ENCODE measurements around the gene CDH20. TPM values are rescaled to one million over a fixed set of nuclear protein-coding genes. Genes with fewer than 3 reads are reported as not detected.

The CDH20 gene
- total RNA-seq, 6 experiments from 2014 or later, result not detected

- H3K4me1 ChIP-seq, result no peaks in the 10 kb centered on the region
- H3K27me3 ChIP-seq, result no peaks in the 10 kb centered on the region
- ATAC-seq, result peak in 1 of 4 donors; percentile 20
- 39% methylated on average over 3 of the region's 3 CpGs for WGBS (ENCODE audit: insufficient coverage, low coverage, low lambda C conversion rate, missing lambda C conversion rate)
- no peak overlapping the region for H3K4me3 ChIP-seq
- H3K36me3 ChIP-seq, result no peaks in the 10 kb centered on the region
- intact Hi-C loops (cut with DNase I), result no loop called here
- no peak for DNase-seq
- TF ChIP-seq CTCF (IDR thresholded peaks at IDR 0.05), result no peak
- no peak for TF ChIP-seq POLR2A (IDR thresholded peaks at IDR 0.05)
- no peaks in the 10 kb centered on the region for H3K9me3 ChIP-seq
- H3K27ac ChIP-seq, result no peak overlapping the region
These were observed 213.4 kb downstream of the CDH20 start for GRCh38 chr18:61546590-61546989.

DNA sequence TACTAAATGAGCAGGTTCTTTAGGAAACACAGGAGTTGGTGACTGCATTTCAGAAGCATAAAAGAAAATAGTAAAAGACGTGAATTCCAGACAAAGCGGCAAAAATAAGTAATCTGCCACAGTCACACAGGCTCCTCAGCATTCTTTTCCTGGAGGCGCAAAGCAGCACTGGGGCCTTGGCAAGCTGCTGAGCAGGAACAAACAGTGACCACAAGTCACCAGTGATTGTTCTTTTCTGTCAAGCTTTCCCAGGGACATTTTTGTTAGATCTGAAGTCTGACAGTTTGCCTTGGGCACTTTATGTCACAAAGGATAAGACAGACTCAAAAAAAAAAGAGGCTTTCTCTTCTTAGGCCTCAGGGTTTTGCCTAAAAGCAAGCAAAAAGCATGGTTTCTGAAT is 216.2 kb downstream of the CDH20 start:
- H3K27me3 ChIP-seq, result no peaks in the 10 kb centered on the region
- no peak for ATAC-seq
- no peak overlapping the region for H3K27ac ChIP-seq
- intact Hi-C loops (cut with DNase I), result no loop called here
- H3K4me3 ChIP-seq, result no peak overlapping the region
- no peaks in the 10 kb centered on the region for H3K9me3 ChIP-seq
- no peaks in the 10 kb centered on the region for H3K4me1 ChIP-seq
- WGBS (ENCODE audit: insufficient coverage, low coverage, low lambda C conversion rate, missing lambda C conversion rate), result 81% methylated on average over 3 of the region's 3 CpGs
- no peak for TF ChIP-seq CTCF (IDR thresholded peaks at IDR 0.05)
- no peak for TF ChIP-seq POLR2A (IDR thresholded peaks at IDR 0.05)
- H3K36me3 ChIP-seq, result no peaks in the 10 kb centered on the region
- DNase-seq, result no peak

GRCh38 chr18:61549889-61550288 is 216.7 kb downstream of the CDH20 start:
- WGBS (ENCODE audit: insufficient coverage, low coverage, low lambda C conversion rate, missing lambda C conversion rate), result 95% methylated on average over 5 of the region's 11 CpGs
- DNase-seq (no peak), ATAC-seq (no peak)
- no peaks in the 10 kb centered on the region for H3K27me3 ChIP-seq
- H3K36me3 ChIP-seq, result no peaks in the 10 kb centered on the region
- H3K27ac ChIP-seq, result no peak overlapping the region
- intact Hi-C loops (cut with DNase I), result no loop called here
- no peak for TF ChIP-seq POLR2A (IDR thresholded peaks at IDR 0.05)
- TF ChIP-seq CTCF (IDR thresholded peaks at IDR 0.05), result no peak
- no peak overlapping the region for H3K4me3 ChIP-seq
- H3K9me3 ChIP-seq, result no peaks in the 10 kb centered on the region
- no peaks in the 10 kb centered on the region for H3K4me1 ChIP-seq

- Histone ChIP-seq H3K4me1 (no peaks in the 10 kb centered on the region), H3K4me3 (no peak overlapping the region), H3K9me3 (no peaks in the 10 kb centered on the region), H3K27ac (no peak overlapping the region), H3K27me3 (no peaks in the 10 kb centered on the region), H3K36me3 (no peaks in the 10 kb centered on the region)
- peak; percentile 85 to 90 (median 88) for ATAC-seq
- no peak for DNase-seq
- TF ChIP-seq POLR2A (IDR thresholded peaks at IDR 0.05) (no peak), CTCF (IDR thresholded peaks at IDR 0.05) (peak; percentile 79 to 84 (median 80))
- intact Hi-C loops (cut with DNase I), result no loop called here
- 17% methylated on average over 5 of the region's 5 CpGs for WGBS (ENCODE audit: insufficient coverage, low coverage, low lambda C conversion rate, missing lambda C conversion rate)
These were observed 218.4 kb downstream of the CDH20 start for GRCh38 chr18:61551586-61551985.
